ENCODE measurements around the gene MMP24.

- no peak for TF ChIP-seq CTCF (IDR thresholded peaks at IDR 0.05)
- TF ChIP-seq POLR2AphosphoS5 (IDR thresholded peaks at IDR 0.05), result no peak
- TF ChIP-seq POLR2A (IDR thresholded peaks at IDR 0.05), result no peak
These were observed 73.3 kb downstream of the MMP24 start for GRCh38 chr20:35299780-35300179.
